Retina (tissue), 1 donor: ENCODE results near the gene CFAP298.
"Not testable (repeated sequence)": the region's sequence is repeated elsewhere in the genome, so short reads cannot be mapped to it uniquely, and the experiment has no call there.

Source experiments
- DNase-seq: peaks from one replicate; pipeline ENCODE4 v3.0.0-alpha.2; 2016

The CFAP298 gene

DNA sequence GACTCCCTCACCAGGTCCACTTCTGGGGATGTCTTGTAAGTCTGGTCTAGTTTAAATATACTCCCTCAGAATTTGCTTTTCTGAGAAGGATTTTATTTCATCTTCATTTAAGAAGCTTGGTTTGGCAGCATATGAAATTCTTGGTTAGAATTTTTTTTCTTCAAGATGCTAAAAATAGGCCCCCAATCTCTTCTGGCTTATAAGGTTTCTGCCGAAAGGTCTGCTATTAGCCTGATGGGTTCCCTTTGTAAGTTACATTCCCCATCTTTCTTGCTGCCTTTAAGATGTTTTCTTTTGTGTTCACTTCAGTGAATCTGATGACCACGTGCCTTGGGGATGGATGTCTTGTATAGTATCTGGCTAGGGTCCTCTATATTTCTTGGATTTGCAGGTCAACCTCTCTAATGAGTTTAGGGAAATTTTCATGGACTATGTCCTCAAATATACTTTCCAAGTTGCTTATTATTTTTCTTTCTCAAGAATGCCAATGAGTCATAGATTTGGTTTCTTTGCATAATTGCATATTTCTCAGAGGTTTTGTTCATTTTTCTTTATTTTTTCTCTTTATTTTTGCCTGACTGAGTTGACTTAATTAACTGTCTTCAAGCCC lies 46.2 kb downstream of the CFAP298 start:
- DNase-seq = no peak

- DNase-seq = no peak
Measured at GRCh38 chr21:32562915-32563314, 49.3 kb downstream of the CFAP298 start.

DNA sequence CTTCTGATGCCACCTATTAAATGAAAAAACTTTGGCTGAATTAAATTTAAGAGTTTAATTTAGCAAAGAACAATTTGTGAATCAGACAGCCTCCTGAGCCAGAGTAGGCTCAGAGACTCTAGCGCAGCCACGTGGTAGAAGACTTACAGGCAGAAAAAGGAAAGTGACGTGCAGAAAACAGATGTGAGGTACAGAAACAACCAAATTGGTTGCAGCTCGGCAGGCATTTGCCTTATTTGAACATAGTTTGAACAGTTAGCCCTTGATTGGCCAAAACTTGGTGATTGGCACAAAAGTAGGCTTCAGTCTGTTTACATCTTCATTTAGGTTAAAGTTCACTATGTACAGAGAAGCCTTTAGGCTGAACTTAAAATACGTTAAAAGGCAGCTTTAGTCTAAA lies 49.8 kb downstream of the CFAP298 start:
- DNase-seq = no peak

GRCh38 chr21:32561476-32561875 lies 50.7 kb downstream of the CFAP298 start:
- not testable (repeated sequence) for DNase-seq

DNA sequence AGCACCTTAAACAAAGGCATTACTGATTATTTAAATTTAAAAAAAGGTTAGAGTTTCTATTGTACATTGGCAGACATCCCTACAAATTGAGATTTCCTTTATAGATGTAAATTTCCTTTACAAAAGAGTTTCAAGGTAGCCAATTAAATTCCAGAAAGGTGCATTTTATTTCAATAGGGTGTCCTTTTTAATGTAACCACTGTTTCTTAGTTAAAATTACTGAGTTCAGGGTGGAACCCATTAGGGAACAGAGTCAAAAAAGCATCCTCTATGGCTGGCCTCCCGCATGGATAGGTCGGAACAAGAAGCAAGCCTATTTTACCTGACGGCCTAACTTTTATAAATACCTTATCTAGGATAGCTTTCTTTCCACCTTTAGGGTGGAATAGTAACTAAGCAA lies 51.3 kb downstream of the CFAP298 start:
- no peak for DNase-seq

GRCh38 chr21:32559006-32559610 lies 53.1 kb downstream of the CFAP298 start:
- DNase-seq = no peak

- no peak for DNase-seq
Measured at GRCh38 chr21:32558106-32558505, 54.1 kb downstream of the CFAP298 start.

GRCh38 chr21:32554832-32555638 lies 57.1 kb downstream of the CFAP298 start:
- no peak for DNase-seq

- DNase-seq = no peak
Measured at GRCh38 chr21:32549886-32550285, 62.3 kb downstream of the CFAP298 start.

DNA sequence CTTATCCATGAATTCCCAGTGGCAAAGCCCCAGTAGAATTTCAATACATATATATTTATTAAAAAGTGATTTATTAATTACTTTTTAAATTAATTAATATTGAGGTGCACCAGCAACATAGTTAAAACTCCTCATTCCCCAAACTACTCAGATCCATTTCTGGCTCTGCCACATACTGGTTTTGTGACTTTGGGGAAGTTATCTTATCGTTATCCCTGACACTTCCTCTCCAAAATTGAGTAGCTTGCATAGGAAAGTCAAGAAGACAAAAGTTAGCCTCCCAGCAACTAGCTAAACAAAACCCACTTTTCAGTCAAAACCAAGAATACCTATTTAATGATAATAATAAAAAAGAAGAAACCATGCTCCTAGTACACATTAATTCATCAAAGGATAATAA lies 62.7 kb downstream of the CFAP298 start:
- DNase-seq = no peak
